ENCODE results near the gene CYP4F2.

- TF ChIP-seq CTCF (IDR thresholded peaks at IDR 0.05) (no peak), POLR2A (IDR thresholded peaks at IDR 0.05) (no peak), POLR2AphosphoS5 (IDR thresholded peaks at IDR 0.05) (no peak)
Observed at GRCh38 chr19:15945301-15945700, 47.4 kb upstream of the CYP4F2 start.
